D721Med (cell line): Measurements from ENCODE around the gene TRIM31.

ENCODE experiments used
- DNase-seq: peaks from one replicate; pipeline ENCODE4 v3.0.0; 2011; ENCODE audit warnings: low spot score; ENCODE audit not compliant: insufficient read length
- FAIRE-seq: peaks from 2 replicates; lab custom pipeline; 2011; peaks lifted over from hg19 to GRCh38; lab: Jason Lieb, UNC
- CTCF ChIP-seq: IDR thresholded peaks from 2 replicates; pipeline ENCODE4 v1.5.1; 2012; ENCODE audit warnings: mild to moderate bottlenecking, control low read depth; ENCODE audit not compliant: insufficient read depth; ENCODE audit errors: missing control alignments

TRIM31 gene

GRCh38 chr6:30113003-30113759, at the start of gene TRIM31:
Gene TRIM31 (minus strand): TSS chr6:30113090. CDS start chr6:30112805, 285 bp downstream.
- FAIRE-seq (no peak), DNase-seq (no peak)
- TF ChIP-seq CTCF = no peak

GRCh38 chr6:30162265-30163089, 49.6 kb upstream of the TRIM31 start:
- DNase-seq (no peak), FAIRE-seq (no peak)
- no peak for TF ChIP-seq CTCF

- TF ChIP-seq CTCF = no peak
- FAIRE-seq (no peak), DNase-seq (no peak)
These were observed 48.1 kb upstream of the TRIM31 start, which contains the start of gene TRIM10 for GRCh38 chr6:30160785-30161531. Gene TRIM10 (minus strand): TSS chr6:30161211. CDS start chr6:30160858, 353 bp downstream.

- DNase-seq (no peak), FAIRE-seq (no peak)
- no peak for TF ChIP-seq CTCF
These were observed 47.3 kb upstream of the TRIM31 start for GRCh38 chr6:30160008-30160784.

GRCh38 chr6:30158475-30159040, 45.7 kb upstream of the TRIM31 start:
- DNase-seq (no peak), FAIRE-seq (no peak)
- TF ChIP-seq CTCF = no peak

GRCh38 chr6:30157999-30158398, 45.1 kb upstream of the TRIM31 start:
- DNase-seq (no peak), FAIRE-seq (no peak)
- no peak for TF ChIP-seq CTCF
